ENCODE measurements around the gene IFNG-AS1. TPM values are rescaled to one million over a fixed set of nuclear protein-coding genes. Genes with fewer than 3 reads are reported as not detected.

The IFNG-AS1 gene
- total RNA-seq, 6 experiments from 2014 or later: not detected

DNA sequence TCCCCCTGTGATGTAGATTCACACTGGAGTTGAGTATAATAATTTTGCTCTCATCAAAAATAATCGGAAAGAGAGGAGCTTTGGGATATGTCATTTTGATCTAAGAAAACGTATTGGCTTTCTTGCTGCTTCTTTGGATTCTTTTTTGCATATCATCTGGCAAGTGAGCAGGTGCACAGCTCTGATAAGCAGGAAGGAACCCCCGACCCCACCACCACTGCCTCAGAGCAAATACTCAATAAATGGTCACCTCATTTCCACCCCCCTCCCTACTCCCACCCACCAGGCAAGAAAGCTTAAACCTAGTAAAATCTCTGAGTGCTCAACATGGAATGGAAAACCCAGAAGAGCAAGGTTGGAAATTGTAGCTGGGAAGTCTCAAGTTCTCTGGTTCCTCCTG lies 49.4 kb downstream of the IFNG-AS1 start:
- no peak overlapping the region for H3K27ac Mint-ChIP-seq
- no peak overlapping the region for H3K4me3 Mint-ChIP-seq
- DNase-seq: no peak
- H3K36me3 Mint-ChIP-seq (ENCODE audit: low read depth): no peaks in the 10 kb centered on the region
- TF ChIP-seq, protein P1, sequence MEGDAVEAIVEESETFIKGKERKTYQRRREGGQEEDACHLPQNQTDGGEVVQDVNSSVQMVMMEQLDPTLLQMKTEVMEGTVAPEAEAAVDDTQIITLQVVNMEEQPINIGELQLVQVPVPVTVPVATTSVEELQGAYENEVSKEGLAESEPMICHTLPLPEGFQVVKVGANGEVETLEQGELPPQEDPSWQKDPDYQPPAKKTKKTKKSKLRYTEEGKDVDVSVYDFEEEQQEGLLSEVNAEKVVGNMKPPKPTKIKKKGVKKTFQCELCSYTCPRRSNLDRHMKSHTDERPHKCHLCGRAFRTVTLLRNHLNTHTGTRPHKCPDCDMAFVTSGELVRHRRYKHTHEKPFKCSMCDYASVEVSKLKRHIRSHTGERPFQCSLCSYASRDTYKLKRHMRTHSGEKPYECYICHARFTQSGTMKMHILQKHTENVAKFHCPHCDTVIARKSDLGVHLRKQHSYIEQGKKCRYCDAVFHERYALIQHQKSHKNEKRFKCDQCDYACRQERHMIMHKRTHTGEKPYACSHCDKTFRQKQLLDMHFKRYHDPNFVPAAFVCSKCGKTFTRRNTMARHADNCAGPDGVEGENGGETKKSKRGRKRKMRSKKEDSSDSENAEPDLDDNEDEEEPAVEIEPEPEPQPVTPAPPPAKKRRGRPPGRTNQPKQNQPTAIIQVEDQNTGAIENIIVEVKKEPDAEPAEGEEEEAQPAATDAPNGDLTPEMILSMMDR (IDR thresholded peaks at IDR 0.05): no peak
- H3K27me3 Mint-ChIP-seq (ENCODE audit: insufficient read depth): peaks cover 16% of the 10 kb centered on the region
- H3K4me1 Mint-ChIP-seq (ENCODE audit: low read depth): peaks cover 13% of the 10 kb centered on the region
- H3K9me3 Mint-ChIP-seq: no peaks in the 10 kb centered on the region

DNA sequence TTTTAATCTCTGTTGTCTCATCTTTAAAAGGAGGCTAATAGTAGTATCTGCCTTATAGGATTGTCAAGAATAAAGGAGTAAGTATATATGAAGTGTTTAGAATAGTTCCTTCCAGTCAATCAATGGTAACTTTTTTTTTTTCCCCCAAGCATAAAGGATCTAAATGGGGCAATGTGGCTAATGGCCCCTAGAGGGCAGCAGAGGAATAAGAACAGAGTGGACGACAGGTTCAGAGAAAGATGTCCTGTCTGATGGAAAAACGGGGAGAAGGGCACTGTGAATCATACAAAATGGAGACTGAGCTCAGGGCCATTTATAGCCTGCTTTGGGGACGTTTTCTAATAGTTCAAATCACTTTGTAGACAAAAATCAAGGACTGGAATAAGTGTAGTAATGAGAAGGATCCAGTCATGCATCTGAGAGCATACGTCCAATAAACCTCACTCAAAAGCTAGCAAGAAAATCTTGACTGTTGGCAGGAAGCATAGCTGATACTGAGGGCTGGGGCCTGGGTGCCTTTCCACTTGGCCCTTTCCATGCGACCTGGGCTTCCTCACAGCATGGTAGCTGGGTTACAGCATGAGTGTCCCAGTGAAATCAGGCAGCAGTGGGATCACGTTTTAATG lies 51.3 kb downstream of the IFNG-AS1 start:
- H3K9me3 Mint-ChIP-seq: no peaks in the 10 kb centered on the region
- no peaks in the 10 kb centered on the region for H3K36me3 Mint-ChIP-seq (ENCODE audit: low read depth)
- H3K4me1 Mint-ChIP-seq (ENCODE audit: low read depth): peaks cover 13% of the 10 kb centered on the region
- no peak overlapping the region for H3K27ac Mint-ChIP-seq
- DNase-seq: peak; percentile 59
- TF ChIP-seq, protein P1 (IDR thresholded peaks at IDR 0.05): peak; percentile 91
- H3K4me3 Mint-ChIP-seq: no peak overlapping the region
- peaks cover 6% of the 10 kb centered on the region for H3K27me3 Mint-ChIP-seq (ENCODE audit: insufficient read depth)

DNA sequence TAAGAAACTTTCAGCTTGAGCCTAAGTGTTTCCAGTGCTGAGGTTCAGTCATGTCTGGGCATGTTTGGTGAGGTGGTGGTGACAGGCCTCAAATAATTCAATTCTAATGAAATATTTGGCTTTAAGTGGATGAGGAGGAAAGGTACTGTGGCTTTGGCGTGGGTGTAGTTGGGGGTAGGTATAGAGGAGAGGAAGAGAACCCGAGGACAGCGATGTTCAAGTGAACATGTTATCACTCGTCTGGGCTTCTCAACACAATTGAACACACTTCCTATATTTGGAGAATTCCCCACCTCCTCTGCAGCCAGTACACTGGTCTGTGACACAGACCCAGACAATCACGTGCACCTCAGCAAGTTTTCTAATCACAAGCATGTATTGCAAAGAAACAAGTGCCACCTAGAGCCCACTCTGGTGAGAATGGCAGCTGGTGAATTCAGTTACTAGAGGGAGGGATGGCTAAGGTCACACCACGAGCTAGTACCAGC lies 53.0 kb downstream of the IFNG-AS1 start:
- Mint-ChIP-seq H3K4me3 (no peak overlapping the region), H3K9me3 (peaks cover 4% of the 10 kb centered on the region; the same call in 1 of the 2 replicates), H3K36me3 (ENCODE audit: low read depth) (no peaks in the 10 kb centered on the region), H3K27me3 (ENCODE audit: insufficient read depth) (peaks cover 2% of the 10 kb centered on the region), H3K27ac (peak overlapping the region; percentile 37; the same call in 1 of the 2 replicates), H3K4me1 (ENCODE audit: low read depth) (peaks cover 13% of the 10 kb centered on the region)
- no peak for DNase-seq
- TF ChIP-seq, protein P1 (IDR thresholded peaks at IDR 0.05): no peak

DNA sequence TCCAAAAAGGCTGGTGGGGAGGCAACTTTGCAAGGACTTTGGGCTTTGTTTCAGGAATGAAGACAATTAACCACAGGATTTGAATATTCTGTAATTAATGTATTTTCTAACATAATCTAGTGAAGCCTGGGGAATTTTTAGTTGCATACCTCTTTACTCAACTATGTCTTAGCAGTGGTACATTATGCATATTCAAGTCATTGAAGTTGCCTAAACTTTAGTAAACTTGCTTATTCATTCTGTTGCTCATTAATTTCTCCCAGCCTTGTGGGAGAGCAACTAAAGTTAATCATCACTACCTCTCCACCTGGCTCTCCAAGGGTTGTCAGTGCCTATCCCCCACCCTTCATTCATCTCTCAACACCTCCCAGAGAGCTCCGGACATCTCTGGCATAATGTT lies 54.2 kb downstream of the IFNG-AS1 start:
- Mint-ChIP-seq H3K4me3 (no peak overlapping the region), H3K27ac (no peak overlapping the region), H3K36me3 (ENCODE audit: low read depth) (no peaks in the 10 kb centered on the region), H3K4me1 (ENCODE audit: low read depth) (peaks cover 13% of the 10 kb centered on the region), H3K27me3 (ENCODE audit: insufficient read depth) (peaks cover 6% of the 10 kb centered on the region), H3K9me3 (peaks cover 4% of the 10 kb centered on the region; the same call in 1 of the 2 replicates)
- no peak for DNase-seq
- TF ChIP-seq, protein P1 (IDR thresholded peaks at IDR 0.05): no peak

DNA sequence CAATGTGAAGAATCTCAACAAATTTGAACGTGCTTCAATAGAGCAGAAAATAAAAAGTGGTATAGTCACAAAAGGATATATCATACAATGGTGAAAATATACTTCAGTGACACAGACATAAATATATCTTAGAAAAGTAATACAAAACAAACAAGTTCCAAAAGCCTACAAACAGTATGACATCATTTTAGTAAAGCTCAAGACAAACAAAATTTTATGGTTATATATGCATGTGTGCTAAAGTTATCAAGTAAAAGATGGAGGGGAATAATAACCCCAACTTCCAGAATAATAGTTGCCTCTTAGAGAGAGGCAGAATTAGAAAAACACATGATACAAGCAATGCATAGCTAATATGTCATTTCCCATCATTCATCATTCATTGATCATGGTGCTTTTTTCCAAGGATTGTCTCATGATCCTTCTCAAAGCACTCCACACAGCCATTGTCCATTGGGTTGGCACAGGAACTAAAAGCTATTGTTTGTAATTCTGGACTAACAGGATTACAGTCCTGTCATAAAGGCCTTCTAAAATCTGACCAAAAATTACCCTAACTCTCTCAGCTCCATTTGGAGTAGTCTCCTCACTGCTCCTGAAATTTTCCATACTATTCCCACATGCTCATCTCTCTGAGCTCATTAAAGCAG lies 59.5 kb downstream of the IFNG-AS1 start:
- Mint-ChIP-seq H3K9me3 (peaks cover 4% of the 10 kb centered on the region; the same call in 1 of the 2 replicates), H3K27me3 (ENCODE audit: insufficient read depth) (peaks cover 5% of the 10 kb centered on the region), H3K4me1 (ENCODE audit: low read depth) (no peaks in the 10 kb centered on the region), H3K4me3 (no peak overlapping the region), H3K36me3 (ENCODE audit: low read depth) (no peaks in the 10 kb centered on the region), H3K27ac (no peak overlapping the region)
- TF ChIP-seq, protein P1 (IDR thresholded peaks at IDR 0.05): no peak
- DNase-seq: no peak
